Measurements from ENCODE around the gene TMEM143.
"Not testable (repeated sequence)": the region's sequence is repeated elsewhere in the genome, so short reads cannot be mapped to it uniquely, and the experiment has no call there.

DNA sequence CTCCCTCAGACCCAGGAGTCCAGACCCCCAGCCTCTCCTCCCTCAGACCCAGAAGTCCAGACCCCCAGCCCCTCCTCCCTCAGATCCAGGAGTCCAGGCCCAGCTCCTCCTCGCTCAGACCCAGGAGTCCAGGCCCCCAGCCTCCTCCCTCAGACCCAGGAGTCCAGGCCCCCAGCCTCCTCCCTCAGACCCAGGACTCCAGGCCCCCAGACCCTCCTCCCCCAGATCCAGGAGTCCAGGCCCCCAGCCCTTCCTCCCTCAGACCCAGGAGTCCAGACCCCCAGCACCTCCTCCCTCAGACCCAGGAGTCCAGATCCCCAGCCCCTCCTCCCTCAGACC, 28.2 kb upstream of the TMEM143 start:
- TF ChIP-seq CTCF, POLR2A (IDR thresholded peaks at IDR 0.05): not testable (repeated sequence)

Data from esophagus squamous epithelium (tissue), 4 donors.